ENCODE measurements around the gene NT5DC2. TPM values are rescaled to one million over a fixed set of nuclear protein-coding genes. Genes with fewer than 3 reads are reported as not detected.

NT5DC2 gene
- total RNA-seq, 1 experiment from 2014 or later, result 65.6 TPM

DNA sequence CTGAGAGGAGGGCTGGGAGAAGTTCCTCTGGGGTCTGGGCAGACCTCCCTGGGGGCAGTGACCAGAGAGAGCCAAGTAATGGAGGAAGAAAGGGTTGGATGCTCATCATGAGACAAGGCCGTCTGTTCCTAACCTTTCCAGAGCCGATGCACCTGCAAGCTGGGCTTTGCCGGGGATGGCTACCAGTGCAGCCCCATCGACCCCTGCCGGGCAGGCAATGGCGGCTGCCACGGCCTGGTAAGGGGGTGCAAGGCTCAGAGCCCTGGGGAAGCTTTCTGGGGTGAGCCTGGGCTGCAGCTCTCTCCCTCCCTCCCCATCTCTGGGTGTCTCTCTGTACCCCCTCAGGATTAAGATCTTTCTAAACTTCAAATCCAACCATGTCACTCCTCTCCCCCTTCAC lies 22.1 kb downstream of the NT5DC2 start:
- no peak for DNase-seq (ENCODE audit: low spot score)

DNA sequence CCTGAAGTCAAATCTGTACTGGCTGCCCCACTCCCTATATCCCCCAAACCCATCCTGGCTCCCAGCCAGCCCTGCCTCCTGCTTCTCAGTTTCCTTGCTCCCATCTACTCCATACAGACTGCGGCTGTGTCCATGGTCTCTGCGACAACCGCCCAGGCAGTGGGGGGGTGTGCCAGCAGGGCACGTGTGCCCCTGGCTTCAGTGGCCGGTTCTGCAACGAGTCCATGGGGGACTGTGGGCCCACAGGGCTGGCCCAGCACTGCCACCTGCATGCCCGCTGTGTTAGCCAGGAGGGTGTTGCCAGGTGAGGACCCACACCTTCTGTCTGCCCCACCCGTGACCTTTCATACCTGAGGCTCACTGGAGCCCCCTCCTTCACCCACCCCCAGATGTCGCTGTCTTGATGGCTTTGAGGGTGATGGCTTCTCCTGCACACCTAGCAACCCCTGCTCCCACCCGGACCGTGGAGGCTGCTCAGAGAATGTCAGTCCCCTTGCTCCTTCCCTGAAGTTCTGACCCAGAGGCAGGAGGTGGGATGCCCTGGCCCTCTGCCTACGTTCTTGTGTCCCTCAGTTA lies 23.8 kb downstream of the NT5DC2 start:
- DNase-seq (ENCODE audit: low spot score), result no peak

DNA sequence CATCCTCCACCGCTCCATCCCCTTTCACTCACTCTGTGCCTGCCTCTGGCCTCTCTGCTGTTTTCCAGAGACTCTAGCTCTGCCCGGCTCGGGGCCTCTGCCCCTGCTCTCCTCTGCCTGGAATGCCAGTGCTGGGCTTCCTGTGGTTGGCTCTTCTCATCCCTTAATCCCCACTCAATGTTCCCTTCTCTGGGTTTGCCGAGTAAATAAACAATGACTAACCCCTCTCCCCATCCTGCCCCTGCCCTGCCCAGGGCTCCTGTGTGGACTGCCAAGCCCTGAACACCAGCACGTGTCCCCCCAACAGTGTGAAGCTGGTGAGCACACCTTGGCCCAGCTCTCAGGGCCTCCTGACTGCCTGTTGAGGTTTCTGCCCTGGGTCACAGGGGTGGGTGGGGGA lies 26.3 kb downstream of the NT5DC2 start:
- peak; percentile 88 for DNase-seq (ENCODE audit: low spot score)

DNA sequence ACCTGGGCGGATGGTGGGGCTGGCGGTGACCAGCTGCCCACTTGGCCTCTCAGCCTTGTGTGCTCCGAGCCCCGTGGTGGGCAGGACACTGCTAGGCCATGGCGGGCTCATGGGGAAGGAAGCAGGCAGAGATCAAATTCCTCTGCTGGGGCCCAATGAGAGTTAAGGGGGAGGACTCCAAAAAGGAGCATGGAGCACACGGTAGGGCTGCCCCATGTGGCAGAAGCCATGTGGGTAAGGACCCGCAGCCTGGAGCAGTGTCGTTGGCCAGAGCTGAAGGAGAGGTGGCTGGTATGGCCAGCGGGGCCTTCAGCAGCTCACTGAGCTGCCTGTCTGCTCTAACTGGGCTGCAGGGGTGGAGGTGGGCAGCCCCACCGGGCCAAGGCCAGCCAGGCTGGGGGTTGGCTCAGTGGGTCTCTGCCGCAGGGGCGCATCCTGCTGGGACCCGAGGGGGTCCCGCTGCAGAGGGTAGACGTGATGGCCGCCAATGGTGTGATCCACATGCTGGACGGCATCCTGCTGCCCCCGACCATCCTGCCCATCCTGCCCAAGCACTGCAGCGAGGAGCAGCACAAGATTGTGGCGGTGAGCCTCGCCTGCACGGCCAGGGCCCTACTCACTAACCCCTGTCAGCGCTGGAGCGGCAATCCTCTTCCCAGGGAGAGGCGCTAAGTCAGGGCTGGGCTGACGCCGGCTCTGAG lies 27.2 kb downstream of the NT5DC2 start:
- DNase-seq (ENCODE audit: low spot score), result no peak

DNA sequence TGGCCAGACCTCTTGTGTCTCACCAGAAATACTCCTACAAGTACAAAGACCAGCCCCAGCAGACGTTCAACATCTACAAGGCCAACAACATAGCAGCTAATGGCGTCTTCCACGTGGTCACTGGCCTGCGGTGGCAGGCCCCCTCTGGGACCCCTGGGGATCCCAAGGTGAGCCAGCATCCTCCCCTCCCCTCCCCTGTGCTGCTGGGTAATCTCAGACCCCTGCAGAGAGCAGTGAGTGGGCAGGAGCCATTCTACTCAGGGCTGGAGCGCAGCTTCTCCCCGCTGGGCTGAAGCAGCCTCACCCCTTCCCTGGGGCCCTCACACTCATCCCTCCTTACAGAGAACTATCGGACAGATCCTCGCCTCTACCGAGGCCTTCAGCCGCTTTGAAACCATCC lies 28.7 kb downstream of the NT5DC2 start:
- no peak for DNase-seq (ENCODE audit: low spot score)

DNA sequence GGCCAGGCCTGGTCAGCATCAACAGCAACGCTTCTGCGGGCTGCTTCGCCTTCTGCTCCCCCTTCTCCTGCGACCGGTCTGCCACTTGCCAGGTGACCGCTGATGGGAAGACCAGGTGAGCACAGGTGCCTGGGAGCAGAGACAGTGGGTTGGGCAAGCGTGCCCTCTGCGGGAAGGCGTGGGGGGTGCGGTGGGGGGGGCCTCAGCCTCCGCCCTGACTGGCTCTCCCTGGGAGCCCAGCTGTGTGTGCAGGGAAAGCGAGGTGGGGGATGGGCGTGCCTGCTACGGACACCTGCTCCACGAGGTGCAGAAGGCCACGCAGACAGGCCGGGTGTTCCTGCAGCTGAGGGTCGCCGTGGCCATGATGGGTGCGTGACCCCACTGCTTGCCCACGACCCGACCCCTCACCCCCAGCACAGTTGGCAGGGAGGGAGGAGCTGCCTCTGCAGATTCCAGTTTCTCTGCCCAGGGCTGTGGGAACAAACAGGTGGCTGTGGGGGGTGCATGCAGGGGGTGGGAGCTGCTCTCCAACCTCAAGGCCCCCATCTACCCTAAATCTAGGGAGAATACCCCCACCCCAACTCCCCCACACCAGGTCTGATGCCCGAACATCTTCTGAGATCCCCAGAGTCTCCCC lies 29.8 kb downstream of the NT5DC2 start:
- DNase-seq (ENCODE audit: low spot score), result no peak

DNA sequence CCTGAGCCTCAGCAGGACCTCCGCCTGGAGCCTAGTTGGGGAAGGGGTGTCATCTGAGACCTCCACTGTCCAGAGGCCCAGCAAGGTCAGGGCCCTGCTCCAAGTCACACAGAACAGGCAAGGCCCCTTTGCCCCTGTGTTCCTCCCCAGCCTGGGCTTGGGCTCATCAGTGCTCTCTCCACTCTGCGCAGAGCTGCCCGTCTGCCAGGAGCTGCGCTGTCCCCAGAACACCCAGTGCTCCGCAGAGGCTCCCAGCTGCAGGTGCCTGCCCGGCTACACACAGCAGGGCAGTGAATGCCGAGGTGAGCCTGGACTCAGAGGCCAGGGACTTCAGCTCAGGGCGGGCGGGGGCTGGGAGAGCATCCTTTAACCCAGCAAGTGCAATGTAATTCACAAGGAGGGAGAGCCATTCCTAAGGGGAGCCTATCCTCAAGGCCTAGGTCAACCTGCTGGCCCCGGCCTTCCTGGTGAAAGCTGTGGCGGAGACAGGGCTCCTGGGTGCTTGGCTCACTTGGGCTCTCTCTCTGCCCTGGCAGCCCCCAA lies 30.8 kb downstream of the NT5DC2 start:
- DNase-seq (ENCODE audit: low spot score), result no peak

DNA sequence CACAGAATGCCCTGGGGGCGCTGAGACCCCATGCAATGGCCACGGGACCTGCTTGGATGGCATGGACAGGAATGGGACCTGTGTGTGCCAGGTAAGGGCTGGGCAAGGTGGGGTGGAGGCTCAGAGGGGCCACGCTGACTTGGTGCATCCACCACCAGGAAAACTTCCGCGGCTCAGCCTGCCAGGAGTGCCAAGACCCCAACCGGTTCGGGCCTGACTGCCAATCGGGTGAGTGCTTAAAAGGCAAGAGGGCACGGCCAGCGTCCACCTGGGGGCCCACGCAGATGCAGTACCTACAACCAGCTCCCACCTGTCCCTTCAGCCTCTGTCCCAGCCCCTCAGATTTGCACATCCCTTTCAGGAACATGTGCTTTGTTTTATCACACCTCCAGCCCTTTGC lies 31.7 kb downstream of the NT5DC2 start:
- no peak for DNase-seq (ENCODE audit: low spot score)

DNA sequence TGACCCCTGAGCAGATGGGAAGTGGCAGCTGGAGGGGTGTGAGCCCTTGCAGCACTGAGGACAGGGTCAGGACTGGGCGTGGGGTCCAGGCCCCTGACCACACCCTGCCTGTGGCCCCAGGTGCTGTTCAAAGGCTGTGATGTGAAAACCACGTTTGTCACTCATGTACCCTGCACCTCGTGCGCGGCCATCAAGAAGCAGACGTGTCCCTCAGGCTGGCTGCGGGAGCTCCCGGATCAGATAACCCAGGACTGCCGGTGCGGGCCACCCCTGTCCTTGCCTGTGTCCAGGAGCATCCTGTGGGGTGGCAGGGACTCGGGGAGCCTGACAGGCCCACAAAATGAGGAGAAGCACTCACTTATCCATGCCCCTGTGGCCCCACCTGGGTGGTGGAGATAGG lies 32.6 kb downstream of the NT5DC2 start:
- DNase-seq (ENCODE audit: low spot score), result no peak

DNA sequence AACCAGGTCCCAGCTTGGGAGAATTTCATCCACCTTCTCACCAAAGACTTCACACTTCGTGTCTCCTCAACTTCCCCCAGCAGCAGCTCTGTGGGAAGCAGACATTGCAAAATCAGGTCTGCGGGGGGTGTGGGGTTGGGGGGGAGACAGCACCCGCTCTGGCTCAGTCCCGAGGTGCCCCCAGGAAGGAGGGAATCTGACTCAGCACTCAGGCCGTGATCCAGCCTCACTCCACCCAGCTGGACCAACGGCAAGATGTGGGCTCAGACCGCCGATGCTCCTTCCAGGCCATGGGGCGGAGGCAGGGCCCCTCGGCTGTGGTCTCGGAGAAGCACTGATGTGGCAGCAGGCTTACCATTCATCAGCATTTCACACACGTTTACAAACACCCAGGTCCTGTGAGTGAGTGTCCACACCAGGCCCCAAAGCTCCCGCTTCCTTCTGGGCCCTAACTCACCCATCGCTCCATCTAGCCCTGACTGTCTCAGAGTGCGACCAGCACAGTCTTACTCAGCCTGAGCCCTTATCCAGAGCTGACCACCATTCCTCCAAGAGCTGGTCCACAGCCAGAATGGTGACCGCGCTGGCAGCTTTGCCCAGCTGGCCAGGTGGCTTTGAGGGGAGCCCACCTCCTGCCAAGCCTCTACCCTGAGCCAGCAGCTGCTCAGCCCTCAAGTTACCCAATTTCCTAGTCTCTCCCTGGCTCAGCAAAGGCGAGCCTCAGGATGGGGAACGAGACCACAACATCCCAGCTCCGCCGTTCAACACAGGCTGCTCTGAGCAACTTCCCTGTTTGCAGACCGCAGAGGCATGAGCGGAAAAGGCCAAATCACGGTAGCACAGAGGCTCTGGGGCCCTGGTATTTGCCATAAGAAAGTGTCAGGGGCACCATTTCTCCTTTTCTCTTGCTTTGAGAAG lies 35.3 kb downstream of the NT5DC2 start:
- peak; percentile 38 for DNase-seq (ENCODE audit: low spot score)

DNA sequence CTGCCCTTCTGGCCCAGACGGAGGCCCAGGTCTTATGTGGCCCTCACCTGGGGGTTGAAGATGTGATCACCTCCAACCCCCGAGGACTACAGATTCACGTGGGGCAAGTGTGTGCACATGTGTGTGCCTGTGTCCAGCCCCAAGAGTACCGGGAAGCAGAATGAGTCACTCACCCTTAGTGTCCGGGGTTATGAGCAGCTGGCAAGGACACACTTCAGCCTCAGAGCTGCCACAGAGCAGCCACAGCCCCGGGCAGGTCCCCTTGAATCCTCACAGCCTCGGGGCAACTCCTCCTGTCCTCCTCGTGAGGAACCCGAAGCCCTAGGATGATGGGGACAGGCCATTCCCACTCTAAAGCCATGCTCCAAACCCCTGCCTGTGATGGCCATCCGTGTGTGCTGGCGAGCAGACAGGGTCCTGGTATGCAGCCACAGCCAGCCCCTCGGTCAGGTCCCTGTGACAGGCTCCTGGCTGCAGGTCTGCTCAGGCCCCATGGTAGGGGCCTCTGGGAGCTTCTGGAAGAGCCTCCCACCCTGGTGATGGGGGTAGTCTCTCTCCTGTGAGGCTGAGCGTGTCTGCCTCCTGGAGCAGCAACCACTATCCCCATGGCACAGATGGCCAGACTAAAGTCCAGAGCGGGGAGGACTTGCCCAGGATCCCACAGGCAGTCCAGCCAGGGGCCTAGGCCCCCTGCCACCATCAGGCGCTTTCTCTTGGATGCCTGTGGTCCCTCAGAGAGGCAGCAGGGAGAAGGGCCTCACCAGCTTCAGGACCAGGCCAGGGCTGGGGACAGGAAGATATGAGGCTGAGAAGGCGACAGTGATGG lies 37.7 kb downstream of the NT5DC2 start:
- peak; percentile 40 for DNase-seq (ENCODE audit: low spot score)

DNA sequence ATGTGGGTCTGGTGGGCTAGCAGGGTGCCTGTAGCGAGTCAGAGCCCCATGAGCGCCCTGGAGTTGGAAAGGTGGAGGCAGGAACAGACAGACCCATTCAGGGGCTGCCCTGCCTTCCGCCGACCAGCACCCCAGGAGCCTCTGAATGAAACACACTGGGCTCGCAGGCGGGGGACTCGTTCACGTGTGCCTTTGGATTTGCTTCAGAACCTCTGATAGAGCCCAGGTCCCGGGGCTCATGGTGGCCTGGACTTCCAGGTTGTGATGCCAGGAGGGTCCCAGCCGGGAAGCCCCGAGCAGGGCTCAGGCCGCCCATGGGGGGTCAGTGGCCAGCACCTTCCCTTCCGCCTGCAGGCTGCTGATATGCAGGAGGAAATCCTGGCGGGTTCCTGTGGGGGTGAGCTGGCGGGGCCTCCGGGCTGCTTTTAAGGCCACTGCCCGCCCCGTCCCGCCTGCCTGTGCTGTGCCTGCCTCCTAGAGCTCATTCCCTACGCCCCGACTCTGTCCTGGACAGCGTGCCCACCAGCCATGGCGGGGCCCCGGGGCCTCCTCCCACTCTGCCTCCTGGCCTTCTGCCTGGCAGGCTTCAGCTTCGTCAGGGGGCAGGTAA lies 38.7 kb downstream of the NT5DC2 start, which contains the start of gene STAB1:
STAB1 (plus strand) TSS at position 453 of the 610 bp plus-strand sequence; CDS start at position 529, 76 bp downstream.
- no peak for DNase-seq (ENCODE audit: low spot score)

DNA sequence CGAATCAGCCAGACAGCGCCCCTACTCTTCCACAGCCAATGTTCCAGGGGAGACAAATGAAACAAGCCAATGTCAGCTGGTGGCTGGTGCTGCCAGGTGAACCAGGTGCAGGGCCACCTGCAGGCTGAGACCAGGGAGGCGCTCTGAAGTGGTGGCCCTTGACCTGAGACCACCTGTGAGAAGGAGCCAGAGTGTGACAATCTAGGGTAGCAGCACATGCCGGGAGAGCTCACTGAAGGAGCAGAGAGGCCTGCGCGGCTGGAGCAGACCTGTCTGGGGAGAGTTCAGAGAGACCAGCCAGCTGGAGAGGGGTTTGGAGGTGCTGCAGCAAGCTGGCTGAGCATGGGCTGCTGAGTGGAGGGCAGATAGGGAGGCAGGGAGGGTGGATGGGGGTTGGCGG lies 39.2 kb downstream of the NT5DC2 start:
- no peak for DNase-seq (ENCODE audit: low spot score)

DNA sequence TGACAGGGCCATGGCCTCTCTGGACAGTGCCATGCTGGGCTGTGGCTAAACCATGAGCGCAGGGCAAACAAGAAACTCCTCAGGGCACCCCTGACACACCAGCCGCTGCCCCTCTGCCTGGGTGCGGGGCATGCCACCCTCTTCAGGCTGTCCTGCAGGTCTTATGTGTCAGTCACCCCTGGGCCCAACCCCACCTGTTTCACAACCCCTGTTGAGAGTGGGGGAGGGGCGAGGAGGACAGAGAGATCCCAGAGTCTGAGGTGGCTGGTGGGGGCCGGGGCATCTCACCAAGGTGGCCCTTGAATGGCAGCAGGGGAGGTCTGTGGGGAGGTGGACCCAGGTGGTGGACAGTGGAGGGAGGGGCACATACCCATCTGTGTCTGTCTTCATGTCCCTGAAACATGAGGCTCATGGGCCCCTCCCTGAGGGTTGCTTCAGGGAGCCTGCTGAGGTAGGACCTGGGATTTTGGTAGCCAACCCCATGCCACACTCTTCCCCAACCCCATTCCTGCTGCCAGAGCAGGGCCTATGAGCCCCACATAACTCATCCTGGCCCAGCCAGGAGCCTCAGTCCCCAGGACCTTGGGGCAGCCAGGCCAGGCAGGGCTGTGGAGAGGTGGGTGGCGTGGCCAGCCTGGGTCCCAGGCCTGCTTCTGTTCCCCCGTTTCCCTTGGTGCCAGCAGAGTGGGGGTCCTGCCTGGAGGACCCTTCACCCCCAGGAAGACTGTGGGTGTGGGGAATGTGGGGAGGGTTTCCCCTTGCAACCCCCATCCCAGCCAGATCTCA lies 40.2 kb downstream of the NT5DC2 start:
- DNase-seq (ENCODE audit: low spot score), result no peak

DNA sequence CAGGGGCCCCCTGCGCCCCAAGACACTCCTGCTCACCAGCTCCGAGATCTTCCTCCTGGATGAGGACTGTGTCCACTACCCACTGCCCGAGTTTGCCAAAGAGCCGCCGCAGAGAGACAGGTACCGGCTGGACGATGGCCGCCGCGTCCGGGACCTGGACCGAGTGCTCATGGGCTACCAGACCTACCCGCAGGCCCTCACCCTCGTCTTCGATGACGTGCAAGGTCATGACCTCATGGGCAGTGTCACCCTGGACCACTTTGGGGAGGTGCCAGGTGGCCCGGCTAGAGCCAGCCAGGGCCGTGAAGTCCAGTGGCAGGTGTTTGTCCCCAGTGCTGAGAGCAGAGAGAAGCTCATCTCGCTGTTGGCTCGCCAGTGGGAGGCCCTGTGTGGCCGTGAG lies 41.6 kb downstream of the NT5DC2 start:
- no peak for DNase-seq (ENCODE audit: low spot score)

DNA sequence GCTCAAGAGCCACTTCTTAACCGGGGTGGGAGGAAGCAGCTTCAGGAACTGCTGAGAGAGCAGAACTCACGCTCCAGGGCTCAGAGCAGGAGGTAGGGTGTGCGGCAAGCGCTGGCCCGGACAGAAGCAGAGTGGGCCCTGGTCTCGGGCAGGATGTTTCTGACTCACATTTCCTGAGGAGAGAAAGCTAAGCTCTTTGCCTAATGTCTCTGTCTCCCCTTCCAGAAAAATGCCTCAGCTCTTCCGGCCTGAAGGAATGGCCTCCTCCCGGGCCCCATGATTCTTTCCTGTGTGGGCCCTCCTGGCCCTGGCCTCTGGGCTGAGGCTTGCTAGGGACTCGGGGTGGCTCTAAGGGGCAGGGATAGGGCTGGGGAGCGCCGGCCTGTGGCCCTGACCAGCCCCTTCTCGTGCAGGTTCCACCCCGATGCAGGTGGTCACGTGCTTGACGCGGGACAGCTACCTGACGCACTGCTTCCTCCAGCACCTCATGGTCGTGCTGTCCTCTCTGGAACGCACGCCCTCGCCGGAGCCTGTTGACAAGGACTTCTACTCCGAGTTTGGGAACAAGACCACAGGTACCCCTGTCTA lies 42.6 kb downstream of the NT5DC2 start:
- peak; percentile 22 for DNase-seq (ENCODE audit: low spot score)

DNA sequence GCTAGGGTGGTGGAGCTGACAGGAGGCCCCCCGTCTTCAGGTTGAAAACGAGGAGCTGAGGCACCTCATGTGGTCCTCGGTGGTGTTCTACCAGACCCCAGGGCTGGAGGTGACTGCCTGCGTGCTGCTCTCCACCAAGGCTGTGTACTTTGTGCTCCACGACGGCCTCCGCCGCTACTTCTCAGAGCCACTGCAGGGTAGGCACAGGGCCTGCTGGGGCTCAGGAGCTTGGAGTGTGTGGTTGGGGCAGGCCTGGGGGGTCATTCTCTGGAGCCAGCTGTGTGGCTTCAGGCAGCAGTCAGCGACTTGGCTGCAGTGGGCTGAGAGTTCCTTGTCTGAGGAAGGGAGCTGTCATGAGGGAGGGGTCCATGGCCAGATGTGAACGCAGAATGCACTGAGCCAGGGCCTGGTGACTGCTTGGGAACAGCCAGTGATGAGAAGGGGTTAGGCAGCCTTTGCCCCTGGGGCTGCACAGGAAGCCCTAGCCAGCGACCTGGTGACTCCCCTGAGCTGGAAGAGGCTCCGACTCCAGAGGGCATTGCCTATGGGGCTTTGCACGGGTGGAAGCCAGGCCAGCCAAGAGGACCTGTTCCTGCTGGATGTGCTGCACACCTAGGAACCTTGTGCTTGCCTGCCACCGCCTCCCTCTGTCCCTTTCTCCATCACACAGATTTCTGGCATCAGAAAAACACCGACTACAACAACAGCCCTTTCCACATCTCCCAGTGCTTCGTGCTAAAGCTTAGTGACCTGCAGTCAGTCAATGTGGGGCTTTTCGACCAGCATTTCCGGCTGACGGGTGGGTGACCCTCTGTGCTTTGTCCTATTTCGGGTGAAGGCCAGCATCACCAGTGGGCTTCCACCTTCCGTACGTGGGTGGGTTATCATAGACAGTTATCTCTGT lies 43.4 kb downstream of the NT5DC2 start:
- DNase-seq (ENCODE audit: low spot score), result no peak

DNA sequence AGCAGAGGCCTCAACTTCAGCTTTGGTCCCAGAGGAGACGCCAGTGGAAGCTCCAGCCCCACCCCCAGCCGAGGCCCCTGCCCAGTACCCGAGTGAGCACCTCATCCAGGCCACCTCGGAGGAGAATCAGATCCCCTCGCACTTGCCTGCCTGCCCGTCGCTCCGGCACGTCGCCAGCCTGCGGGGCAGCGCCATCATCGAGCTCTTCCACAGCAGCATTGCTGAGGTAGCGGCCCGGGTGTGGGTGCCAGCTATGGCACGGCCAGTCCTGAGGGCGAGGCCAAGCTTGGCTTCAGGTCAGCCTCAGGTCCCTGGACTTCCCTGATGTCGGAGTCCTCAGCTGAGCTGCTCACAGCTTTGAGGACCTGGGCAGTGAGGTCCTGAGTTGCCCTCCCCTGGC lies 44.2 kb downstream of the NT5DC2 start:
- no peak for DNase-seq (ENCODE audit: low spot score)
